Epithelial cell of esophagus (primary cell): Measurements from ENCODE around the gene LMNA.

ENCODE experiments used
- DNase-seq: peaks from one replicate; pipeline ENCODE4 v3.0.0; 2010; ENCODE audit warnings: low read depth
- H3K4me3 ChIP-seq: 2 replicates; pipeline ENCODE4 v1.5.1; 2011; ENCODE audit warnings: mild to moderate bottlenecking, low read length, control low read depth
- TF ChIP-seq, protein P1 (sequence below): IDR thresholded peaks from 2 replicates; pipeline ENCODE4 v1.5.1; 2011; ENCODE audit warnings: low read depth, mild to moderate bottlenecking, low read length, control low read depth, inconsistent platforms; ENCODE audit not compliant: insufficient read depth; ENCODE audit errors: missing control alignments

LMNA gene

DNA sequence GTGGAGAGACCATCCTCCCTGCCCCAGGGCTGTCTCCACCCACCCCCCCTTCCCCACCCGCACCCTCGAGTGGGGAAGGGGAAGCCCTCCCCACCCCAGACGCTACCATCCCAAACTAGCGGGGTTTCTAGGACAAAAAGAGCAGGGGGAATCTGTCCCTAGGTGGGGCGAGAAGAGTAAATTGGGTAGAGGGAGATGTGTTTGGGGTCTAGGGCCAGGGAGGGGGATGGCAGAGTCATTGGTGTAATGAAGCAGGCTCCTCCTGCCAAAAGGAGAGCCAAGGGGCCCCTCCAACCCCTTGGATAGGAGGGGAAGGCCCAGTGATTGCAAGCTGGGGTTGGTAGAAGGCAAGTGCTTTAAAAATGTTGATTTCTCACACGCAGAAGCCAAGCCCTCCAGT is 42.3 kb upstream of the LMNA start:
- no peak overlapping the region for H3K4me3 ChIP-seq
- no peak for DNase-seq
- TF ChIP-seq, protein P1, sequence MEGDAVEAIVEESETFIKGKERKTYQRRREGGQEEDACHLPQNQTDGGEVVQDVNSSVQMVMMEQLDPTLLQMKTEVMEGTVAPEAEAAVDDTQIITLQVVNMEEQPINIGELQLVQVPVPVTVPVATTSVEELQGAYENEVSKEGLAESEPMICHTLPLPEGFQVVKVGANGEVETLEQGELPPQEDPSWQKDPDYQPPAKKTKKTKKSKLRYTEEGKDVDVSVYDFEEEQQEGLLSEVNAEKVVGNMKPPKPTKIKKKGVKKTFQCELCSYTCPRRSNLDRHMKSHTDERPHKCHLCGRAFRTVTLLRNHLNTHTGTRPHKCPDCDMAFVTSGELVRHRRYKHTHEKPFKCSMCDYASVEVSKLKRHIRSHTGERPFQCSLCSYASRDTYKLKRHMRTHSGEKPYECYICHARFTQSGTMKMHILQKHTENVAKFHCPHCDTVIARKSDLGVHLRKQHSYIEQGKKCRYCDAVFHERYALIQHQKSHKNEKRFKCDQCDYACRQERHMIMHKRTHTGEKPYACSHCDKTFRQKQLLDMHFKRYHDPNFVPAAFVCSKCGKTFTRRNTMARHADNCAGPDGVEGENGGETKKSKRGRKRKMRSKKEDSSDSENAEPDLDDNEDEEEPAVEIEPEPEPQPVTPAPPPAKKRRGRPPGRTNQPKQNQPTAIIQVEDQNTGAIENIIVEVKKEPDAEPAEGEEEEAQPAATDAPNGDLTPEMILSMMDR, result no peak

DNA sequence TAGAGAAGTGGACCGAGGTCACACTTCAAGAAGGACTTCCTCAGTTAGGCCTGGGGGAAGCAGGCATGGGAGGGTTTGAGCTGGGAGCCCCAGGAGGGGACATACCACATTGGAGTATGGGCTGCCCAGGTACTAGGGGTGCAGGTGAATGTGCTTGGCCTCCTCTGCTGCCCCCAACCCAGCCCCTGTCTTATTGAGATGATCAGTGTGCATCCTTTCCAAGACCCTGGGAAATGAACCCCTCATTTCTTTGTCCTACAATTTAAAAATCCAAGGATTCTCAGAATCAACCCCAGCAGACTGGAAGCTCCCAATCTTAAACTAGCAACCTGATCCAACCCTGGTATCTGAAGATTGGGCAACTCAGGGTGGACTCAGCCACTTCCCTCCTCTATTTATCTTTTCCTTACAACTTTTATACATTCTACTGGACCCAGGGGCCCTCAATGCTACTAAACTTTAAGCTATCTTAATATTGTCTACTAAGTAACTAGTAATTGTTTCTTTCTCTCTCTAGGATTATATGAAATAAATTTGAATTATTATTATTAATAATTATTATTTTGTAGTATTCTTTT is 41.3 kb upstream of the LMNA start:
- no peak for DNase-seq
- TF ChIP-seq, protein P1, result no peak
- H3K4me3 ChIP-seq, result no peak overlapping the region

DNA sequence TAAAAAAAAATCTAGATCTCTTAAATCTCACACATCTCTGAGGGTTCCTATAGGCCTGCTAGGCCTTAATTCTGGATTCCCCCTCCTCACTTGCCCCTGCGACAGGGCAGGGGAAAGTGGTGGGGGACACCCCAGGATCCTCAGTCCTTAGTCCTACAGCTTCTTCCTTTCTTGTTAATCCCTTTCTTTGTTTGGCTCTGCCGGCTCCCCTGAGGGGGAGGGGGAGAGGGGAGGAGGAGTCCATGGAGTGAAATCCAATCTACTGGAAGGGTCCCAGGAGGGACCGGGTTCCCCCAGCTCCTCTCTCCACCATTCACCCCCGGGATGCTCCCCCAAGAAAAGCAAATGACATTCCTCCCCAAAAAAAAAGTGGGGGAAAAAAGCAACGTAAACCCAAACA is 40.8 kb upstream of the LMNA start:
- H3K4me3 ChIP-seq, result no peak overlapping the region
- TF ChIP-seq, protein P1, result no peak
- no peak for DNase-seq

DNA sequence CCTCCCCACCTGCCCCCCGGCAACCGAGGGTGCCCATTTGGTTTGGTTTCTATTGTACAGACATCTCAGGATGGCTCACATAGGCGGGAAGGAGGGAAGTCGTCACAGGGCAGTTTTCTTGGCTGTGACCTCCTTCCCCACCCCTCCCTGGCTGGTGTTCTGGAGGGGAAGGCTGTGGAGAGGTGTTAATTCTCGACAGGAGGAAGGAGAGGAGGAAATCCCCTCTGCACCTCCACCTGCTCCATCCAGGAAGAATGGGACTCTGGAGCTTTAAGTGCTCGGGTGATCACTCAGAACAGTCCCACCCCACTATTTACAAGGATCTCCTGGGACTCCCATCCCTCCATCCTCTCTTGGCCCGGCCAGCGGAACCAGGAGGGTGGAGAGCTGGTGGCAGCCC is 39.9 kb upstream of the LMNA start:
- no peak overlapping the region for H3K4me3 ChIP-seq
- TF ChIP-seq, protein P1, result no peak
- DNase-seq, result no peak

DNA sequence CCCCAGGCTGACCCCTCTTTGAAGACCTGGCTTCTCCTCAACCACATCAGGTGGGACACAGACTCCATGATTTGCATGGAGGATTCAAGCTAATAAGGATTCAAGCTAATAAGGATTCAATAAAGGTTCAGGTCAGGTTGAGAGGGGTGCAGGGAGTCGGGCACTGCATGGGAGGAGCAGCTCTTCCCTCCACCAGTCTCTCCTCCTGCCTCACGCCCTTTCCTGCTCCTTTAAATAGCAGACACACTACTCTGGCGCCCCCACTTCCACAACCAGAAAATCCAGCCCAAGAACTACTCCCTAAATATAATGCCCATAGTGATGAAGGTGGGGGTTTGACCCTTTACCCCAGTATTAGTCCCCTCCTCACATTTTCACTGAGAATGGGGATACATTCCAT is 39.3 kb upstream of the LMNA start:
- no peak overlapping the region for H3K4me3 ChIP-seq
- TF ChIP-seq, protein P1, result no peak
- no peak for DNase-seq

DNA sequence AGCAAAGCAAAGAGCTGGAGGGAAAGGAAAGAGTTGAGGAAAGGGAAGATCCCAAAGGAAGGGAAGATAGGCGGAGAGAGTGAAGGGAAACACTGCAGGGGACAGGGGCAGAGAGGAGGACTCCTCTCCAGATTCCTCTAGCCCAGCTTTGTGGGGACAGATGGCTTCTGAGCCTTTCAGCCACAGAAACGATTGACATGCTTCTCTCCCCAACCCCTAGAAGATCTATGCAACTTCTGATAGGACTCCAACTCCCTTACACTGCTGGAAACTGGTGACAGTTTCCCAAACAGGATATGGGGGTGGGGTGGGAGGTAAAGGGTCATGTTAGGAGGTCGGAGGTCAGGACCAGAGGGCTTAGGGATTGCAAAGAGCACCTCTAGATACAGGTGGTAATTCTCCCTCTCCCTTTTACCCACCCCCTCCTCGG is 38.7 kb upstream of the LMNA start:
- DNase-seq, result no peak
- H3K4me3 ChIP-seq, result no peak overlapping the region
- TF ChIP-seq, protein P1, result no peak

DNA sequence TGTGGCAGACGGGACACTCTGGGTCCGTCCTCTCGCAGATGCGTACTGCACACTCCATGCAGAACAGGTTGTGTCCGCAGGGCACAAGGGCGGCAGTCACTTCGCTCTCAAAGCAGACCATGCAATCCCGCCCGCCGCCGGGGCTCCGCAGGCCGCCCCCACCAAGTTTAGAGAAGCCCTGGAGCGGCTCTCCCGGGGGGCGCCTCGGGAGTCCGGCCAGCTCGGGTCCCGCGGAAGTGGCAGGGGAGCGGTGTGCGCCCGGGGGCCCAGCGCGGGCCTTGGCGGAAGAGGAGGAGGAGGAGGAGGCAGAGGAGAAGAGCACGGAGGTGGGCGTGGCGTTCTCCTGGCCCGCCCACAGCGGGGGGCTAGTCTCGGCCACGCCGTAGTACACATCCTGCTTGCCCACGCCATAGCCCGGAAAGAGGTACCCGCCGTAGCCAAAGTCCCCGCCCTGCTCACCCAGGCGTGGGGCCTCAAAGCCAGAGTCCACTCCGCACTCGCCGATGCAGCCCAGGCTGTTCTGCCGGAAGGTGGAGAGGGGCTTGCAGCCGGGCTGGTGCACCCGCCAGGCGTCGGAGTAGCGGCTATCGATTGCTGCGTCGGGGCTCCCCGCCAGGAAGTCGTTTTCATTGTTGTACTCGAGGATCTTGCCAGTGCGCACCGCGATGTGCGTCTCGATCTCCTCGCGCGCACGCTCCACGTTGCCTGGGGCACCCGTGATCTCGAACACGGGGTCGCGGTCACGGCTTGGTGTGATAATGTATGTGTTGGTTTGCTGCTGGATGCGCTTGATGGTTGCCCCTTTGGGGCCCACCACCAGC is 37.7 kb upstream of the LMNA start:
- no peak overlapping the region for H3K4me3 ChIP-seq
- no peak for DNase-seq
- TF ChIP-seq, protein P1, result no peak
